Astrocyte (in vitro differentiated cells and primary cell): ENCODE data around the gene FRA10AC1.

ENCODE experiments used
- CTCF ChIP-seq: IDR thresholded peaks from 2 replicates; pipeline ENCODE4 v1.5.1; 2011; ENCODE audit warnings: low read depth, mild to moderate bottlenecking, inconsistent platforms, low read length, moderate library complexity; ENCODE audit not compliant: insufficient read depth
- EZH2 ChIP-seq: IDR thresholded peaks from 2 replicates; pipeline ENCODE4 v1.6.1; 2012; ENCODE audit warnings: mild to moderate bottlenecking, low read length, inconsistent platforms; ENCODE audit not compliant: insufficient read depth

GRCh38 chr10:93629647-93630305 lies 72.6 kb downstream of the FRA10AC1 start:
- TF ChIP-seq CTCF (no peak), EZH2 (no peak)
